Testis (tissue), 3 donors: ENCODE results near the gene PLCXD1. TPM values are rescaled to one million over a fixed set of nuclear protein-coding genes. Genes with fewer than 3 reads are reported as not detected.

Source experiments
- DNase-seq: peaks from one replicate; pipeline ENCODE4 v3.0.0-alpha.2; 2019
- H3K27ac ChIP-seq, 2 donors: fragments of 200-600 bp; sonication (generic); one replicate each; pipeline ENCODE4 v1.5.1; 2019
- H3K27me3 ChIP-seq: fragments of 200-600 bp; sonication (generic); one replicate; pipeline ENCODE4 v1.5.1; 2019
- H3K36me3 ChIP-seq: fragments of 200-600 bp; sonication (generic); one replicate; pipeline ENCODE4 v1.5.1; 2017; ENCODE audit warnings: low read depth; ENCODE audit errors: missing control alignments
- H3K4me1 ChIP-seq: fragments of 200-600 bp; sonication (generic); one replicate; pipeline ENCODE4 v1.5.1; 2019
- H3K4me3 ChIP-seq, 2 donors: fragments of 200-600 bp; sonication (generic); one replicate each; pipeline ENCODE4 v1.5.1; 2017 to 2019
- H3K9me3 ChIP-seq: fragments of 200-600 bp; sonication (generic); one replicate; pipeline ENCODE4 v1.5.1; 2017
- POLR2A ChIP-seq: fragments of 450-650 bp; IDR thresholded peaks from one replicate; pipeline ENCODE4 v1.6.1; 2017; ENCODE audit warnings: antibody characterized with exemption, mild to moderate bottlenecking, moderate library complexity
- WGBS, 2 donors: methylation state at CpG; one replicate each; pipeline ENCODE4 v1.1.5; 2018; 5-methylcytosine and 5-hydroxymethylcytosine counted together
- intact Hi-C: fragments of 100-400 bp; cut with DNase I; formaldehyde crosslinking; loops from one replicate; pipeline ENCODE4 v1.15.1; 2023; ENCODE audit warnings: low total_unique reads
- polyA plus RNA-seq: library from polyadenylated mRNA; stranded (reverse); fragments of 350-450 nt; fragmentation: Illumina TruSeq; extraction: RNeasy Lipid Tissue Mini Kit (QIAGEN cat#74804); gene quantifications from one replicate; pipeline ENCODE4 v1.2.3, GENCODE V29; 2014; ENCODE audit warnings: low read depth, low replicate concordance; ENCODE audit not compliant: insufficient read depth
- total RNA-seq, 2 donors: library from RNA; depleted of rRNA; stranded (reverse); fragments of >200 nt; gene quantifications; one replicate each; pipeline ENCODE4 v1.2.3, GENCODE V29; 2016
- TF ChIP-seq, protein P1 (sequence below), 3 experiments: fragments of 450-650 bp in 2 of 3; fragments of 200-600 bp in 1 of 3; sonication (generic) in 1 of 3; IDR thresholded peaks; one replicate each; pipeline ENCODE4 v1.5.1; 2016 to 2019; ENCODE audit warnings: antibody characterized with exemption in 3 of 3, mild to moderate bottlenecking in 2 of 3, moderate library complexity in 1 of 3

The PLCXD1 gene
- total and polyA plus RNA-seq, 3 donors from 2014 or later = 14.6 to 24.0 (median 15.7) TPM

DNA sequence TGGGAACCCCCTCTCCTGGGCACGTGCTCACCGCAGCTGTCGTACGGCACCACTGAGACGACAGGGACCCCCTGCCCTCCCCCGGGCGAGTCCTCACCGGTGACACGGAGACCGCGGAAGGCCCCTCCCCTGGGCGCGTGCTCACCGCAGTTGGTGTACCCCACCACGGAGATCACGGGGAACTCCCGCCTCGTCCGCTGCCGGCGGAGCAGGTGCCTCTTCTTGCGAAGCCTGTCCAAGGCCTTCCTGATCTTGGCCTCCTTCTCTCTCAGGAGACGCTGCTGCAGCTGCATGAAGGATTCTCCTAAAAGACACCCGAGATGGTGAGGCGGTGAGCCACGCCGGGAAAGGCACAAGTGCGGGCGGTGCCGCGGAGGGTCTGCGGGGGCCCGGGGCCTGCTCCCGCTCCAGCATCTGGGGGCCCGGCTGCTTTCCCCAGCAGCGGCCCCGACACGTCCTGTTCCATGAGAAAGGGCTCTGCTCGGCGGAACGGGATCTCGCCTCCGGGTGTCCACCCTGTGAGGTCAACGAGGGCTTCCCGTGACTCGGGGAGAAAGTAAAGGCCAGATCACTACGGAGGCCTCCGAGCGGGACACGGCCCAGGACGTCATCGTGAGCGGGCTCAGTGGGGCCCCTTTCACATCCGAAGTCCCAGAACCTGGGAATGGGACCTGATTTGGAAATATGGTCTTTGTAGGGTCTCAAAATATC lies 31.6 kb downstream of the PLCXD1 start:
- no peaks in the 10 kb centered on the region for H3K36me3 ChIP-seq
- TF ChIP-seq, protein P1, sequence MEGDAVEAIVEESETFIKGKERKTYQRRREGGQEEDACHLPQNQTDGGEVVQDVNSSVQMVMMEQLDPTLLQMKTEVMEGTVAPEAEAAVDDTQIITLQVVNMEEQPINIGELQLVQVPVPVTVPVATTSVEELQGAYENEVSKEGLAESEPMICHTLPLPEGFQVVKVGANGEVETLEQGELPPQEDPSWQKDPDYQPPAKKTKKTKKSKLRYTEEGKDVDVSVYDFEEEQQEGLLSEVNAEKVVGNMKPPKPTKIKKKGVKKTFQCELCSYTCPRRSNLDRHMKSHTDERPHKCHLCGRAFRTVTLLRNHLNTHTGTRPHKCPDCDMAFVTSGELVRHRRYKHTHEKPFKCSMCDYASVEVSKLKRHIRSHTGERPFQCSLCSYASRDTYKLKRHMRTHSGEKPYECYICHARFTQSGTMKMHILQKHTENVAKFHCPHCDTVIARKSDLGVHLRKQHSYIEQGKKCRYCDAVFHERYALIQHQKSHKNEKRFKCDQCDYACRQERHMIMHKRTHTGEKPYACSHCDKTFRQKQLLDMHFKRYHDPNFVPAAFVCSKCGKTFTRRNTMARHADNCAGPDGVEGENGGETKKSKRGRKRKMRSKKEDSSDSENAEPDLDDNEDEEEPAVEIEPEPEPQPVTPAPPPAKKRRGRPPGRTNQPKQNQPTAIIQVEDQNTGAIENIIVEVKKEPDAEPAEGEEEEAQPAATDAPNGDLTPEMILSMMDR (IDR thresholded peaks at IDR 0.05) = no peak
- TF ChIP-seq POLR2A = no peak
- H3K4me3 ChIP-seq = no peak overlapping the region
- H3K4me1 ChIP-seq = peaks cover 4% of the 10 kb centered on the region
- H3K27ac ChIP-seq = no peak overlapping the region
- 95 to 99% methylated on average over 29 to 54 of the region's 54 CpGs for WGBS, 2 donors
- no peaks in the 10 kb centered on the region for H3K9me3 ChIP-seq
- intact Hi-C loops = no loop called here
- H3K27me3 ChIP-seq = no peaks in the 10 kb centered on the region
- DNase-seq = no peak

DNA sequence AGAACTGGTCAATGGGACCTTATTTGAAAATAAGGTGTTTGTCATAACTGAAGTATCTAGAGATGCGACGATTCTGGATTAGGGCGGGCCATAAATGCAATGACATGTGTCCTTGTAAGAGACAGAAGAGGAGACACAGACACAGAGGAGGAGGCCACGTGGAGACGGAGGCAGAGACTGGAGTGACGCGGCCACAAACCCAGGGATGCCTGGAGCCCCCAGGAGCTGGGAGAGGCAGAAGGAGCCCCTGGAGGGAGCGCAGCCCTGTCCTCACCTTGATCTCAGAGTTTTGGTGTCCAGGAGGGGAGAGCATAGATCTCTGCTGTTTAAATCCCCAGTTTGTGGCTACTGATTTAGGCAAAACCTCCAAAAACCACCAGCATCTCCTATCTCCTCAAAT lies 32.4 kb downstream of the PLCXD1 start:
- WGBS, 2 donors = 87 to 91% methylated on average over 8 of the region's 8 CpGs
- no peak overlapping the region for H3K4me3 ChIP-seq
- intact Hi-C loops = no loop called here
- no peak for DNase-seq
- H3K9me3 ChIP-seq = no peaks in the 10 kb centered on the region
- no peaks in the 10 kb centered on the region for H3K27me3 ChIP-seq
- no peaks in the 10 kb centered on the region for H3K36me3 ChIP-seq
- no peak overlapping the region for H3K27ac ChIP-seq
- H3K4me1 ChIP-seq = peaks cover 4% of the 10 kb centered on the region
- TF ChIP-seq, protein P1 (IDR thresholded peaks at IDR 0.05) = no peak
- TF ChIP-seq POLR2A = no peak

DNA sequence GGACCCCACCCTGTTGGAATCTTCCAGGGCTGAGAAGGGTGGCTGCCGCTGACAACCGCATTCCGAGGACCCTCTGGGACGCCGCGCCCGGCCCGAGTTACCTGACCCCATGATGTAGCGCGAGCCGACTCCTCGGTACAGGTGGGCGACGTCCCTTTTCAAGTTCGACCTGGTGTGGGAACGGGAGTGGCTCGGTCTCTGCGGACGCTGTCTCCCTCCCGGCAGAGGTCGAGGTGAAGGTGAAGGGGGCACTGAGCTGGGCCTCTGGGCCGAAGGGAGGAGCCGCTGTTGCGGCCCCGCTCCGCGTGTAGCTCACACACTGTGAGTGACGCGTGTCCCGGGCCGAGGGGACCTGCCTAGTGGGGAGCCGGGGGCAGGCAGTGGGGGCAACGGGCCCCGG lies 32.9 kb downstream of the PLCXD1 start:
- Histone ChIP-seq H3K4me3 (no peak overlapping the region), H3K27ac (no peak overlapping the region), H3K36me3 (no peaks in the 10 kb centered on the region), H3K9me3 (no peaks in the 10 kb centered on the region), H3K27me3 (no peaks in the 10 kb centered on the region), H3K4me1 (peaks cover 4% of the 10 kb centered on the region)
- intact Hi-C loops = no loop called here
- no peak for DNase-seq
- TF ChIP-seq POLR2A = no peak
- TF ChIP-seq, protein P1 (IDR thresholded peaks at IDR 0.05) = no peak
- 95% methylated on average over 24 to 34 of the region's 34 CpGs for WGBS, 2 donors

DNA sequence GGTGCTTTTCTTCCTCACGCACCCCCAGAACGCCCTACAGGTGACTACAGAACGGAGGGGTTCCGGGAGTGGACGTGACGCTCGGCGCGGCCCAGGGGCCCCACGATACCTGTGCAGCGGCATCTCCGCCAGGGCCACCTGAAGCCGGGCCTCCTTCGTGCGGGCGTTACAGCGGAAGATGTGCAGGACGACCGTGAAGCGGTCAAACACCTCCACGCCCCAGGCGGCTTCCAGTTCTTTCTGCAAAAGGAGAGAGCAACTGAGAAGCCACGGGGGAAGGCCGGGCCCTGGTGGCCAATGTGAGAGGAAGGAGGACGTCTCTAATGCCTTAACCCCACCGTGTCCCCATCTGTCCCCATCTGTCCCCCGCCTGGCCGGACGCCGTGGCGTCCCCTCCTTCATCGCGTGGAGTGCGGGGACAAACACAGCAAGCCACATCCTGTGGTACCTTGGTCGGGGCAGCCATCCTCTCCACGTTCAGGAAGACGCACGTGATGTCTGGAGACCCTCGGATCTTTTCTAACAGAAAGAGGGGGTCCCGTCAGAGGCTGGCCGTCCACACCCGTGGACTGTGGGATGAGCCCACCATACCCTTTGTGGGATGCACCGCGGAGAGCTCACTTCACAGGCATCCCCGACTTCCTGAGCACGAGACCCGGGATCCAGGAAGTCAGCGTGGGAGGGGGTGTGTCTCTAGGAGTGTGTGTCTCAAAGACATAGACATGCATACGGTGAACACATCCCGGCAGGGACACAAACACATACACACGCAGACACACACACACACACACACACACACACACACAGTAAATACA lies 33.8 kb downstream of the PLCXD1 start:
- no peaks in the 10 kb centered on the region for H3K36me3 ChIP-seq
- no peaks in the 10 kb centered on the region for H3K27me3 ChIP-seq
- no peak for DNase-seq
- intact Hi-C loops = no loop called here
- H3K4me3 ChIP-seq = no peak overlapping the region
- H3K9me3 ChIP-seq = no peaks in the 10 kb centered on the region
- WGBS, 2 donors = 91 to 92% methylated on average over 32 to 51 of the region's 51 CpGs
- peaks cover 9% of the 10 kb centered on the region for H3K4me1 ChIP-seq
- H3K27ac ChIP-seq = no peak overlapping the region
- TF ChIP-seq, protein P1 (IDR thresholded peaks at IDR 0.05) = no peak
- TF ChIP-seq POLR2A = no peak
